ENCODE results near the gene HMOX2. TPM values are rescaled to one million over a fixed set of nuclear protein-coding genes. Genes with fewer than 3 reads are reported as not detected.
A peak's percentile ranks its signal among the peaks of the same experiment; 100 is the strongest.

The HMOX2 gene
- 100 to 1,000 TPM in 3 of 10 donors, 10 to 100 TPM in 7; 58.4 to 207 (median 84.8) TPM for total RNA-seq
- polyA plus RNA-seq: 100 to 1,000 TPM in 1 of 2 donors, 10 to 100 TPM in 1; 74.3 to 251 TPM
- long read RNA-seq, donor 1, transcript HMOX2-208 (6 exons, 2,147 nt): major isoform, 201 of 256 reads
- long read RNA-seq, donor 1, transcript HMOX2-205 (7 exons, 1,797 nt): minor isoform, 10 of 256 reads
- long read RNA-seq, donor 1, partial matches to known transcripts: 11 of 256 reads
- long read RNA-seq, donor 1, other reads (novel, unspliced or antisense): 33 of 256 reads
- long read RNA-seq, donor 2, transcript HMOX2-208 (6 exons, 2,147 nt): major isoform, 175 of 216 reads
- long read RNA-seq, donor 2, transcript HMOX2-205 (7 exons, 1,797 nt): minor isoform, 10 of 216 reads
- long read RNA-seq, donor 2, partial matches to known transcripts: 8 of 216 reads
- long read RNA-seq, donor 2, other reads (novel, unspliced or antisense): 20 of 216 reads
- long read RNA-seq, donor 3, transcript HMOX2-205 (7 exons, 1,797 nt): minor isoform, 47 of 586 reads
- long read RNA-seq, donor 3, transcript HMOX2-208 (6 exons, 2,147 nt): major isoform, 431 of 586 reads
- long read RNA-seq, donor 3, partial matches to known transcripts: 19 of 586 reads
- long read RNA-seq, donor 3, other reads (novel, unspliced or antisense): 83 of 586 reads

DNA sequence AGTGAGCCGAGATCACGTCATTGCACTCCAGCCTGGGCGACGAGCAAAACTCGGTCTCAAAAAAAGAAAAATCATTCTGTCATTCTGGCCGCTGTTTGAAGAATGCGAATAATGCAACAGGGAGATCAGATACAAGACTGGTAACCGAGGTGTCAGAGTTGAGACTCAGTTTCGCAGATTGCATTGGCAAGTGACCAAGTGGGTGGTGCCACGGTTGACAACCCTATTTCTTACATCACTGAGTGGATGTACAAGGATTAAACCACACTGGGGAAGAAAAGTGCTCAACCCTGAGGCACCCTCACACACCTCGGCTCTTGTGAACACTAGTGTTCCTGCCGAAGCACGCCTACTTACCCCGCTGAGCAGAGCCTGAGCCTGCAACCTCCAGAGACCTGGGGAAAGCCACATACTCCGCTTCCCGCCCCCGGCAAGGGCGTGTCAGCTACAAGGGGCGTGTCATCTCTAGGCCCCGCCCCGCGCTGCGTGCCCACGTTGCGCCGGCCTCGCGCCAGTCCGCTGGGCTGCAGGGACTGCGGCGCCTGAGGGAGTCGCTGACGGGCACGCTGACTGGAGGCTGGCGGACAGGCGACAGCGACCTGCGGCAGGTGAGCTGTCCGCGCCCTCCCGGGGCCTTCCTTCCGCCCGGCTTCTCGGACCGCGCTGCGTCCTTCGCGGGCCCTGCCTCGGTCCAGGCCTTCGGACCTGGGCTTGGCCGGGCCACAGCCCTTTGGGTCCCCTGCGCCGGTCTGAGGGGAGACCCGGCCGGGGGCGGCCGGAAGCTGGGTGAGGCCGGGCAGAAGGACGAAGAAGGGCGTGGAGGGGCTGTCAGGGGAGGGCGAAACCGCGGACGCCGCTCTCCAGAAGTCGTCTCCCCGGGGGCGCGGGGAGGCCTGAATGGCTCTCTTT is at the start of gene HMOX2:
HMOX2 (plus strand) TSS at position 519 of the 909 bp plus-strand sequence. CDS start 29,127 bp downstream, outside the sequence.
- WGBS, 2 donors: 8 to 9% methylated on average over 61 to 70 of the region's 70 CpGs
- Histone ChIP-seq H3K4me1 (peaks cover 4 to 49% (median 35%) of the 10 kb centered on the region in 9 donors), H3K27ac (peak within 1 kb of the TSS; percentile 87 to 97 (median 94)), H3K27me3 (no peaks in the 10 kb centered on the region), H3K9me3 (no peaks in the 10 kb centered on the region), H3K4me3 (peak within 1 kb of the TSS; percentile 82 to 99 (median 93)), H3K36me3 (peaks cover 0 to 13% (median 0%) of the 10 kb centered on the region in 9 donors)
- ATAC-seq (peak; percentile 94 to 96 (median 96)), DNase-seq (peak; percentile 90 to 95)
- TF ChIP-seq, protein P1, sequence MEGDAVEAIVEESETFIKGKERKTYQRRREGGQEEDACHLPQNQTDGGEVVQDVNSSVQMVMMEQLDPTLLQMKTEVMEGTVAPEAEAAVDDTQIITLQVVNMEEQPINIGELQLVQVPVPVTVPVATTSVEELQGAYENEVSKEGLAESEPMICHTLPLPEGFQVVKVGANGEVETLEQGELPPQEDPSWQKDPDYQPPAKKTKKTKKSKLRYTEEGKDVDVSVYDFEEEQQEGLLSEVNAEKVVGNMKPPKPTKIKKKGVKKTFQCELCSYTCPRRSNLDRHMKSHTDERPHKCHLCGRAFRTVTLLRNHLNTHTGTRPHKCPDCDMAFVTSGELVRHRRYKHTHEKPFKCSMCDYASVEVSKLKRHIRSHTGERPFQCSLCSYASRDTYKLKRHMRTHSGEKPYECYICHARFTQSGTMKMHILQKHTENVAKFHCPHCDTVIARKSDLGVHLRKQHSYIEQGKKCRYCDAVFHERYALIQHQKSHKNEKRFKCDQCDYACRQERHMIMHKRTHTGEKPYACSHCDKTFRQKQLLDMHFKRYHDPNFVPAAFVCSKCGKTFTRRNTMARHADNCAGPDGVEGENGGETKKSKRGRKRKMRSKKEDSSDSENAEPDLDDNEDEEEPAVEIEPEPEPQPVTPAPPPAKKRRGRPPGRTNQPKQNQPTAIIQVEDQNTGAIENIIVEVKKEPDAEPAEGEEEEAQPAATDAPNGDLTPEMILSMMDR (IDR thresholded peaks at IDR 0.05): peak in 8 of 9 donors; percentile 26 to 72 (median 44)
- intact Hi-C loops (cut with DNase I): loop anchor here in 1 of 10 donors (5.0 kb wide), 2 partner anchors 49 to 61 kb away; partner anchors contain the start of genes CDIP1 and DNAJA3

DNA sequence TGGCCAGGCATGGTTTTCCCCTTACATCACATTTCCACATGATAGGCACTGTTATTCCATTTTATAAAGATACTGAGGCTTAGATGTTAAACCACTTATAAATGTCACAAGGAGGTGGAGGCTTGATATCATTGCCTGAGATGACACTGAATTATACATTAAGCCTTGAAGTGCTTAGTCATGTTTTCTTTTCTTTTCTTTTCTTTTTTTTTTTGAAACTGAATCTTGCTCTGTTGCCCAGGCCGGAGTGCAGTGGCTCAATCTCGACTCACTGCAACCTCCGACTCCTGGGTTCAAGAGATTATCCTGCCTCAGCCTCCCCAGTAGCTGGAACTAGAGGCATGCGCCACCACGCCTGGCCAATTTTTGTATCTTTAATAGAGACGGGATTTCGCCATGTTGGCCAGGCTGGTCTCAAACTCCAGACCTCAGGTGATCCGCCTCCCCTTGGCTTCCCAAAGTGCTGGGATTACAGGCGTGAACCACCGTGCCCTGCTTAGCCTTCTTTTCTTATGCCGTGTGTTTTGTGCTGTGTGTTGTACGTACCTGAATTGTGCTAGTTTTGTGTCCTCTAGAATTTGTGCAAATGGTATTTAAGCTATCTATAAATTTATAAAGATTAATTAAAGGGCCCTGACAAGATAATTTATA is 49.4 kb upstream of the HMOX2 start:
- WGBS, 2 donors: 84 to 92% methylated on average over 12 of the region's 12 CpGs
- peak overlapping the region in 3 of 10 donors; percentile 97 to 99 (median 98) for H3K27ac ChIP-seq

DNA sequence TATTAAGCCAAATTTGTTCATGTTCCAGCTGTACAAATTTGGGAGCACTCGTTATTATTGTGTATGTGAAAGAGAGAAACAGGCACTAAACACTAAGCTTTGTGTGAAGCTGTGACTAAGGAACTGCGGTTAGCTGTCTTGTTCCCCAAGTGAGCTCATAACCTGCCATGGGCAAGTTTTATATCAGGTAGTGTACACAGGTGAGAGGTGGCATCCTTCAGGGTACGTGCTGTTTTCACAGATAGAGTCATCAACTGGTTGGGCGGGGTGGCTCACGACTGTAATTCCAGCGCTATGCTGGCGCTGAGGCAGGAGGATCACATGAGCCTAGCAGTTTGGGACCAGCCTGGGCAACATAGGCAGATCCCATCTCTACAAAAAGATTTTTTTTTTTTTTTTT is 47.7 kb upstream of the HMOX2 start:
- Histone ChIP-seq H3K4me3 (no peak overlapping the region), H3K36me3 (peaks cover 0 to 52% (median 0%) of the 10 kb centered on the region in 9 donors), H3K27me3 (no peaks in the 10 kb centered on the region), H3K9me3 (no peaks in the 10 kb centered on the region), H3K4me1 (peaks cover 0 to 27% (median 21%) of the 10 kb centered on the region in 9 donors), H3K27ac (no peak overlapping the region)
- TF ChIP-seq, protein P1 (IDR thresholded peaks at IDR 0.05): no peak
- DNase-seq: no peak
- intact Hi-C loops (cut with DNase I): loop anchor here in 1 of 10 donors (5.0 kb wide), 1 partner anchor 49 kb away; the partner anchor contains the start of gene HMOX2
- 95 to 97% methylated on average over 7 of the region's 7 CpGs for WGBS, 2 donors
- no peak for ATAC-seq

More for the DNA sequence above, 49.4 kb upstream of the HMOX2 start:
- peaks cover 0 to 37% (median 0%) of the 10 kb centered on the region in 9 donors for H3K36me3 ChIP-seq
- H3K9me3 ChIP-seq: no peaks in the 10 kb centered on the region
- peaks cover 0 to 27% (median 21%) of the 10 kb centered on the region in 9 donors for H3K4me1 ChIP-seq
- TF ChIP-seq, protein P1 (IDR thresholded peaks at IDR 0.05): no peak
- intact Hi-C loops (cut with DNase I): loop anchor here in 1 of 10 donors (5.0 kb wide), 1 partner anchor 50 kb away; the partner anchor contains the start of gene HMOX2
- H3K4me3 ChIP-seq: peak overlapping the region in 9 of 10 donors; percentile 69 to 97 (median 85)
- ATAC-seq: no peak
- H3K27me3 ChIP-seq: no peaks in the 10 kb centered on the region
- no peak for DNase-seq
